Heart left ventricle (tissue), 13 donors: Measurements from ENCODE around the gene PGP.

Source experiments
- POLR2A ChIP-seq, 2 donors: fragments of 450-650 bp; IDR thresholded peaks; one replicate each; pipeline ENCODE4 v1.6.1; 2017; ENCODE audit warnings: antibody characterized with exemption in 2 of 2, mild to moderate bottlenecking in 2 of 2, moderate library complexity in 2 of 2
- TF ChIP-seq, protein P1 (sequence below), 12 donors: fragments of 200-600 bp; sonication (generic) in 4 of 12; IDR thresholded peaks; one replicate each; pipeline versions ENCODE4 v1.5.0 to v1.8.0; 2018 to 2022; ENCODE audit warnings: antibody characterized with exemption in 12 of 12, mild to moderate bottlenecking in 5 of 12
- donor health status: ischemic (EF 13 %, LVEDD 7.1; RV severe dilation, severe dysfunction).
- donor health status: DM: no; HTN: yes; CAD: no.
- donor health status: DM: no; HTN: no; CAD: no.
- donor health status: ischemic (EF 25% LVEDD 6.9; RV normal size, moderate dysfunction).
- donor health status: ischemic (EF 25% LVEDD 5.7; RV mildly dilated, moderate dysfunction).
- donor health status: ischemic (EF 35%, LVEDD 5.7; RV mildly dilated, moderate dysfunction).
- donor health status: nonischemic (EF 11% LVEDD 7.7; RV severe dilation, severe dysfunction).
- donor health status: DM: yes; HTN: yes; CAD: no.
- donor health status: PGD.
- donor health status: ischemic (EF 29% LVEDD 5.4; RV normal size, mild dysfunction).
- donor health status: nonischemic (EF 23%, LVEDD 6.1; RV moderate dilation, normal function).

GRCh38 chr16:2183671-2184070 lies 31.0 kb downstream of the PGP start:
- TF ChIP-seq, protein P1, sequence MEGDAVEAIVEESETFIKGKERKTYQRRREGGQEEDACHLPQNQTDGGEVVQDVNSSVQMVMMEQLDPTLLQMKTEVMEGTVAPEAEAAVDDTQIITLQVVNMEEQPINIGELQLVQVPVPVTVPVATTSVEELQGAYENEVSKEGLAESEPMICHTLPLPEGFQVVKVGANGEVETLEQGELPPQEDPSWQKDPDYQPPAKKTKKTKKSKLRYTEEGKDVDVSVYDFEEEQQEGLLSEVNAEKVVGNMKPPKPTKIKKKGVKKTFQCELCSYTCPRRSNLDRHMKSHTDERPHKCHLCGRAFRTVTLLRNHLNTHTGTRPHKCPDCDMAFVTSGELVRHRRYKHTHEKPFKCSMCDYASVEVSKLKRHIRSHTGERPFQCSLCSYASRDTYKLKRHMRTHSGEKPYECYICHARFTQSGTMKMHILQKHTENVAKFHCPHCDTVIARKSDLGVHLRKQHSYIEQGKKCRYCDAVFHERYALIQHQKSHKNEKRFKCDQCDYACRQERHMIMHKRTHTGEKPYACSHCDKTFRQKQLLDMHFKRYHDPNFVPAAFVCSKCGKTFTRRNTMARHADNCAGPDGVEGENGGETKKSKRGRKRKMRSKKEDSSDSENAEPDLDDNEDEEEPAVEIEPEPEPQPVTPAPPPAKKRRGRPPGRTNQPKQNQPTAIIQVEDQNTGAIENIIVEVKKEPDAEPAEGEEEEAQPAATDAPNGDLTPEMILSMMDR (IDR thresholded peaks at IDR 0.05), result no peak
- TF ChIP-seq POLR2A (IDR thresholded peaks at IDR 0.05), result no peak
